HEK293 (cell line): ENCODE results near the gene SPINT4.
"Not testable (repeated sequence)": the region's sequence is repeated elsewhere in the genome, so short reads cannot be mapped to it uniquely, and the experiment has no call there.

ENCODE experiments used
- CTCF ChIP-seq: fragments of 450-650 bp; formaldehyde crosslinking; IDR thresholded peaks from 2 replicates; pipeline ENCODE4 v1.5.1; 2016; ENCODE audit warnings: missing biosample characterization, missing genetic modification characterization
- ZNF514 ChIP-seq: fragments of 450-650 bp; formaldehyde crosslinking; IDR thresholded peaks from 2 replicates; pipeline ENCODE4 v1.5.1; 2016; ENCODE audit warnings: missing biosample characterization, missing genetic modification characterization
- ZNF664 ChIP-seq: fragments of 450-650 bp; formaldehyde crosslinking; IDR thresholded peaks from 2 replicates; pipeline ENCODE4 v1.5.1; 2016; ENCODE audit warnings: missing biosample characterization, missing genetic modification characterization

GRCh38 chr20:45716141-45716688 lies 5.9 kb upstream of the SPINT4 start:
- TF ChIP-seq ZNF514 (tag by site-specific recombination); CTCF; ZNF664 (tag by site-specific recombination): not testable (repeated sequence)
